Duodenal mucosa (tissue), 2 donors: ENCODE results near the gene CDHR2.

Source experiments
- H3K27ac ChIP-seq: one replicate; pipeline ENCODE4 v1.7.0; 2013; ENCODE audit warnings: low read depth, low read length
- H3K27me3 ChIP-seq, 2 donors: one replicate each; pipeline ENCODE4 v1.7.0; 2013; ENCODE audit warnings: low read length in 2 of 2, control low read depth in 1 of 2; ENCODE audit not compliant: insufficient read depth in 2 of 2, control insufficient read depth in 1 of 2
- H3K36me3 ChIP-seq, 2 donors: one replicate each; pipeline ENCODE4 v1.7.0; 2013; ENCODE audit warnings: low read length in 2 of 2, control low read depth in 1 of 2; ENCODE audit not compliant: insufficient read depth in 2 of 2, control insufficient read depth in 1 of 2
- H3K4me1 ChIP-seq, 2 donors: one replicate each; pipeline ENCODE4 v1.7.0; 2013; ENCODE audit warnings: low read length in 2 of 2, control low read depth in 1 of 2; ENCODE audit not compliant: insufficient read depth in 2 of 2, control insufficient read depth in 1 of 2
- H3K4me3 ChIP-seq, 2 donors: one replicate each; pipeline ENCODE4 v1.7.0; 2013; ENCODE audit warnings: low read length in 2 of 2, low read depth in 1 of 2
- H3K9ac ChIP-seq, 2 donors: one replicate each; pipeline ENCODE4 v1.7.0; 2013; ENCODE audit warnings: low read length in 2 of 2, low read depth in 1 of 2
- H3K9me3 ChIP-seq, 2 donors: one replicate each; pipeline ENCODE4 v1.7.0; 2013; ENCODE audit warnings: low read length in 2 of 2, control low read depth in 1 of 2; ENCODE audit not compliant: control insufficient read depth in 1 of 2

The CDHR2 gene

DNA sequence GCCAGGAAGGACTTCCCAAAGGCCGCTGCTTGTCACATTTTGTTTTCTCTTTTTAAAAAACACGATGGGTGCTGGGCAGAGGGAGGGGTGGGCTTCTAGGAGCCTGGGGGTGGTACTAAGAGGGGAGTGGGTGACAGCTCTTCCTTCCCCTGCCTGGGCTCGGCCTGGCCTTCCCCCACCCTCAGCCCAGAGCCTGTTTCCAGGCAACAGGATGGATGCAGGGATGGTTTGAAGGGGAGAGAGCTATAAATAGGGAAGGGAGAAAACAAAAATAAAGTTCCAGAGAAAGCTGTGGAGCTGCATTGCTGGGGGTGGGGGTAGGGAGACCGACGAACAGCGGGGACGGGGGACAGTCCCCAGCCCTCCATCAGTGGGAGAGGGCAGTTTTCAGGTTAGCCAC, 67.4 kb downstream of the CDHR2 start:
- Histone ChIP-seq H3K27ac (no peak overlapping the region), H3K27me3 (peaks cover 49% of the 10 kb centered on the region in 2 donors), H3K9me3 (no peaks in the 10 kb centered on the region), H3K4me1 (peaks cover 0 to 7% of the 10 kb centered on the region in 2 donors), H3K4me3 (no peak overlapping the region), H3K36me3 (no peaks in the 10 kb centered on the region), H3K9ac (no peak overlapping the region)

DNA sequence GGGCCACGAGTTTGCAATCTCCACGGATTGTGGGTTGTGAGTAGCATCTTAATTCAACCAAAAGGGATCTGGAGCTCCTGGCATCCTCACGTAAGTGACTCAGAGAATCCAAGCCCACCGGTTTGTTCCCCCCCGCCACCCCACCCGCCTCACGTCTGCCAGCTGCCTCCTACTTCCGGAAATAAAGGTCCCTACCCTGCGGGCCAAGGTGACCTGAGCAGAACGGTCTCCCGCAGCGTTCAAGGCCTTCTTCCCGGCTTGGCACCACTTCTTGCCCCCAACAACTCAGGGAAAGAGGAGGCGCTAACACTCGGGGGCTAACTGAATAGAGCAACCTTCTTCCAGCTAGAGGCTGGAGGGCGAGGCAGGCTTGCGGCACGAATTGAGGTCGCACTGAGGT, 69.6 kb downstream of the CDHR2 start:
- H3K4me3 ChIP-seq = no peak overlapping the region
- H3K27me3 ChIP-seq = peaks cover 40 to 48% of the 10 kb centered on the region in 2 donors

DNA sequence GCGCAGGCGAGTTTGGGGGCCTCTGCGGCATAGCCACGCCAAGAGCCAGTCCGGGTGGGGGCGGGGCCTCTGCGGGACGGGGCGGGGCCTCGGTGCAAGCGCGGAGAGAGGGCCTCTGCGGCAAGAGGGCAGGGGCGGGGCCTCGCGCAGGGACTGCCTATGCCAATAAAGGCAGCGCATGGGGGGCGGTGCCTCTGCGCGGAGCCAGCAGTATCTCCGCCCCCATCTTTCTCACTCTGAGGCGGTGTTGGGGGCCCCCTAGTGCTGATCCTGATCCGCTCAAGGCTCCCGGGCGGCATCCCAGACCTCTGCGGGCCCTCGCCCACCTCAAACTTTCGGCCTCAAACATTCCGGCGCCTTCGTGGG, 70.0 kb downstream of the CDHR2 start:
- Histone ChIP-seq H3K27ac (no peak overlapping the region), H3K9me3 (no peaks in the 10 kb centered on the region), H3K9ac (no peak overlapping the region), H3K4me1 (peaks cover 0 to 7% of the 10 kb centered on the region in 2 donors), H3K36me3 (no peaks in the 10 kb centered on the region), H3K27me3 (peaks cover 40 to 51% of the 10 kb centered on the region in 2 donors), H3K4me3 (no peak overlapping the region)

More for the DNA sequence above, 69.6 kb downstream of the CDHR2 start:
- H3K36me3 ChIP-seq = no peaks in the 10 kb centered on the region
- peaks cover 0 to 7% of the 10 kb centered on the region in 2 donors for H3K4me1 ChIP-seq
- H3K9me3 ChIP-seq = no peaks in the 10 kb centered on the region
- no peak overlapping the region for H3K27ac ChIP-seq
- H3K9ac ChIP-seq = no peak overlapping the region

DNA sequence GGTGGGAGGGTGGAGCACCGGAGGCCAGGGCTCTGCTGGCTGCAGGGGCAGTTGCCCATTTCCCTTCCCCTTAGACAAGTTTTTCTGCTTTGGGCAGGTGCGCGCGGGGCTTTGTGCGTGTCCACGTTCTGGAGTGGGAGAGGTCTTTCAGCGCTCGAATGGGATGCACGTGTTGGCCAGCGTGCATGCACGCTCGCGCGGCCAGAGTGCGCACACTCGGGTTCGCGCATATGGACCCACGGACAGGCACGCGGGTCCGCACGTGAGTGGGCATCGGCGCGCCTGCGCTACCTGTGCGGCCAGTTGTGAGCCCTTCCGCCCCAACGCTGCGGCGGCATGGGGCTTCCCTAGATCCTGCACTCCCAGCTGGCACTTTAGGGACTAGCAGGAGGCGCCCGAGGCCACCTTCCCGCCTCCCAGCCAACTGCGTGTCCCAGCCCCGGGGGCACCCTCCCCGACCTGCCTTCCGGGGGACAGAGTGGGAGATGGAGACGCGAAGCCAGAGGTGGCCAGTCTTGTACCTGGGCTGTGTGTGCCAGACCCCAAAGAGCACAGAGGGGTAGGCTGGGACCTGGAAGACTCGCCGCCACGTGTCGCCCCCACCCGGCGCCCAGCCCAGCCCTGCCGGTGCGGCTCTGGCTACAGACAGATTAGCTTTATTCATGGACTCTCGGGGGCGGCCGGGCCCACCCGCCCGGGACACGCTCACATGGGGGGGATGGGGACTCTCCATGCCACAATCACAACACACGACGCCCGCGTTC, 70.6 kb downstream of the CDHR2 start:
- Histone ChIP-seq H3K9ac (no peak overlapping the region), H3K27me3 (peaks cover 40 to 52% of the 10 kb centered on the region in 2 donors), H3K36me3 (no peaks in the 10 kb centered on the region), H3K27ac (no peak overlapping the region), H3K4me1 (peaks cover 0 to 7% of the 10 kb centered on the region in 2 donors), H3K9me3 (no peaks in the 10 kb centered on the region), H3K4me3 (no peak overlapping the region)

DNA sequence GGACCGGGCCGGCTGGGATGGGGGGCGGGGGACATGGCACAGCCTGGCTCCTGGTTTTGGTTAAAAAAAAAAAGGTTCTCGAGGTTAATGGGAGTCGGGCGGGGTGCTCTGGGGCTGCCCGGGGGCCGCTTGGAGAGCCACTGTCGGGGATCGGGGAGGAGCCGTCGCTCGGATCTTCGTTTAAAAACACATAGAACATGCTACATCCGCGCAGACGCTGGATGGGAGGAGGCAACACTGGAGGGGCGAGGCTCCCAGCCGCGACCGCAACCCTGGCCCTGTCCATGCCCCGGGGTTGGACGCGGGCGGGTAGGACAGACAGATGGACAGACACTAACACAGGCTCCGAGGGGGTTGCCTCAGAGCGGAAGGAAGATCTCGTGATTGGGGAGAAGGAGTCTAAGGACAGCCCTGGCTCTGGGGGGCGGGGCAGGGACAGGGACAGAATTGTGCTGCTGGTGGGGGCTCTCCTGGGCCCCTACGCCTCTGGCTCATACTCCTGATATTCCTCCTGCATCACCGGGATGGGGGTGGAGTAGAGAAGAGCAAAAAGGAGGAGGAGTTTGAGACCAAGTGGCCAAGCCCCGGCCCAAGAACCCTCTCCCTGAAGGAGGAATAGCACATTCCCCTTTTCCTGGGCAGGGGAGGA, 71.3 kb downstream of the CDHR2 start:
- Histone ChIP-seq H3K4me1 (peaks cover 0 to 7% of the 10 kb centered on the region in 2 donors), H3K9me3 (no peaks in the 10 kb centered on the region), H3K27me3 (peaks cover 42 to 59% of the 10 kb centered on the region in 2 donors), H3K36me3 (no peaks in the 10 kb centered on the region), H3K27ac (no peak overlapping the region), H3K4me3 (no peak overlapping the region), H3K9ac (no peak overlapping the region)

DNA sequence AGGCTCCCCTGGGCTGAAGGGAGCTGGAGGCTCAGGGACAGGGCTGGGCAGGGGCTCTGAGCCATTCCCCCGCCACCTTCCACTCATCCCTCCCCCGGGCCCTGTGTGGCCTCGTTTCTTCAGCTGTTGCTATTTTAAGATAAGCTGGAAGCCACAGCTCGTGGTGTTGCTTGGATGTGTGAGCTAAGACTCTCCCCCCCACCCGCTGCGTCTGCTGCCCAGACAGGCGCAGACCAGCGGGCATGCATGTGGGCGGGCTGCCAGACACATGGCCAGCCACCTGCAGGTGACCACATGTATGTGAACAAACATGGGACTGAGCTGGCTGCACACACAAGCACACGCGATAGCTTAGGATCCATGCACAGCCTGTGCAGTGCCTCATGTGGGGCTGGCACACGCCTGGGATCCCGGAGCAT, 72.5 kb downstream of the CDHR2 start:
- Histone ChIP-seq H3K4me3 (no peak overlapping the region), H3K27ac (no peak overlapping the region), H3K9ac (no peak overlapping the region), H3K27me3 (peaks cover 52 to 69% of the 10 kb centered on the region in 2 donors), H3K36me3 (no peaks in the 10 kb centered on the region), H3K4me1 (peaks cover 0 to 8% of the 10 kb centered on the region in 2 donors), H3K9me3 (no peaks in the 10 kb centered on the region)

DNA sequence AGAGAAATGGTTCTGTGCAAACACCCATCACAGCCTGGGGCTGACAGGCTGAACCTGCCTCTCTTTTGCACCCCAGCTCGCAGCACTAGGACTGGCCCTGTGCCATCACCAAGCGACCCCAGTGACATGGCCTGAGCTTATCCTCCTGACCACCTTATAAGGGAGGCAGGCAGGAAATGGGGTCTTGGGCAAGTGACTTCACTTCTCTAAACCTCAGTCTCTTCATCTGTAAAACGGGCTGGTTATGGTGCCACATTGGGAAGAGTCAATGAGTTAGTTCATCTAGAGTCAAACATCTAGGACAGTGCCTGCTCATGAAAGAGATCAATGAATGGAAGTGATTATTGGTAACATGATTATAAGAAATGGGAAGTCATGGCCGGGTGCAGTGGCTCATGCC, 75.0 kb downstream of the CDHR2 start:
- Histone ChIP-seq H3K4me1 (peaks cover 0 to 12% of the 10 kb centered on the region in 2 donors), H3K4me3 (no peak overlapping the region), H3K9me3 (no peaks in the 10 kb centered on the region), H3K9ac (no peak overlapping the region), H3K27ac (no peak overlapping the region), H3K36me3 (no peaks in the 10 kb centered on the region), H3K27me3 (peaks cover 63 to 67% of the 10 kb centered on the region in 2 donors)

DNA sequence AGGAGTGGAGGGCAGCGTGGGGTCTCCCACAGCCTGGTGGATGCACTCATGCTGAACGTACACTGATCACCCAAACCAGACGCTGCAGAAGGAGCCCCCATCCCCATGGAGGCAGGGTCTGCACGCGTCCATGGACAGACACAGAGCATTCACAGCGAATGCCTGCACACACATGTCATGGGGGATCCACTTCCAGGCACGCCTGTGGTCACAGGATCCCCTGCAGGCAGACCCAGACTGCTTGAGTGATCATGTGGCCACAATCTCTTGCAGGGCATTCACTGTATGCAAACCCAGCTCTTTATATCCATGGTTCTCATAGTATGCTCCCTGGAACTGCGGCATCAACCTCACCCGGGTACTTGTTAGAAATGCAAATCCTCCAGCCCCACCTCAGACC, 75.8 kb downstream of the CDHR2 start:
- Histone ChIP-seq H3K27me3 (peaks cover 63 to 67% of the 10 kb centered on the region in 2 donors), H3K9ac (no peak overlapping the region), H3K9me3 (no peaks in the 10 kb centered on the region), H3K4me1 (peaks cover 3 to 9% of the 10 kb centered on the region in 2 donors), H3K4me3 (no peak overlapping the region), H3K36me3 (no peaks in the 10 kb centered on the region), H3K27ac (no peak overlapping the region)

DNA sequence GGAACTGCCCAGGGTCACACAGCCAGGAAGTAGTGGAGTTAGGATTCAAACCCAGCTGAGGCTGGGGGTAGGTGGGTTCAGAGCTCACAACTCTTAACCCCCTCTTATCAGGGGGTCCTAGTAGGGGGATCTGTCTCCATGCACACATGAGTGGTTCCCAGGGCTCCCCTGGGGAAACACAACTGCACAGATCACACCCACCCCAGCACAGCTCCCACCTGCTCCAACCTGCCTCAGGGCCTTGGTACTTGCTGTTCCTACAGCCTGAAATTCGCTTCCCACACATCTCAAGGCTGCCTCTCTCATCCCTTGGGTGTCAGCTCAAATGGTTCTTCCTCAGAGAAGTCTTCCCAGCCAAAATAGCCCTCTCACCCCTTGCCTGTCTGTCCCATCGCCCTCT, 76.4 kb downstream of the CDHR2 start:
- H3K27me3 ChIP-seq = peaks cover 61 to 67% of the 10 kb centered on the region in 2 donors
- no peak overlapping the region for H3K27ac ChIP-seq
- H3K4me3 ChIP-seq = no peak overlapping the region
- no peaks in the 10 kb centered on the region for H3K9me3 ChIP-seq
- peaks cover 4 to 9% of the 10 kb centered on the region in 2 donors for H3K4me1 ChIP-seq
- no peaks in the 10 kb centered on the region for H3K36me3 ChIP-seq
- H3K9ac ChIP-seq = no peak overlapping the region
